Lower lobe of right lung (tissue), 2 donors: ENCODE results near the gene WDR62. TPM values are rescaled to one million over a fixed set of nuclear protein-coding genes. Genes with fewer than 3 reads are reported as not detected.

Experiments used
- ATAC-seq, 2 donors: fragments of 200-7000 bp; cut with Tn5 transposase; one replicate each; pipeline ENCODE4 v1.9.1; 2020 to 2022; ENCODE audit warnings: mild to moderate bottlenecking in 2 of 2, moderate library complexity in 2 of 2
- DNase-seq: peaks from one replicate; pipeline ENCODE4 v3.0.0-alpha.2; 2020
- H3K27ac ChIP-seq: fragments of 200-600 bp; one replicate; pipeline ENCODE4 v1.8.0; 2022
- H3K27me3 ChIP-seq: fragments of 200-600 bp; one replicate; pipeline ENCODE4 v1.8.0; 2022; ENCODE audit warnings: low read depth
- H3K36me3 ChIP-seq: fragments of 200-600 bp; one replicate; pipeline ENCODE4 v1.8.0; 2022; ENCODE audit warnings: mild to moderate bottlenecking
- H3K4me1 ChIP-seq: fragments of 200-600 bp; one replicate; pipeline ENCODE4 v1.8.0; 2022
- H3K4me3 ChIP-seq: fragments of 200-600 bp; one replicate; pipeline ENCODE4 v1.8.0; 2022; ENCODE audit warnings: mild to moderate bottlenecking
- H3K9me3 ChIP-seq: fragments of 200-600 bp; one replicate; pipeline ENCODE4 v1.8.0; 2022
- CTCF ChIP-seq: fragments of 200-600 bp; IDR thresholded peaks from one replicate; pipeline ENCODE4 v1.8.0; 2022; ENCODE audit warnings: antibody characterized with exemption, mild to moderate bottlenecking
- intact Hi-C: fragments of 100-400 bp; cut with DNase I; formaldehyde crosslinking; loops from one replicate; pipeline ENCODE4 v1.11.0; 2022
- total RNA-seq: library from RNA; stranded (reverse); fragmentation: NEBNext Ultra II Directional; extraction: Animal tissue kit (Norgen Biotek cat#: 25700); gene quantifications from one replicate; pipeline ENCODE4 v1.2.1, GENCODE V29; 2021
- donor health status: DM: no; HTN: yes; CAD: no; lungs with severe emphysema.

WDR62 gene
- total RNA-seq, 1 donor from 2014 or later: 1.3 TPM

DNA sequence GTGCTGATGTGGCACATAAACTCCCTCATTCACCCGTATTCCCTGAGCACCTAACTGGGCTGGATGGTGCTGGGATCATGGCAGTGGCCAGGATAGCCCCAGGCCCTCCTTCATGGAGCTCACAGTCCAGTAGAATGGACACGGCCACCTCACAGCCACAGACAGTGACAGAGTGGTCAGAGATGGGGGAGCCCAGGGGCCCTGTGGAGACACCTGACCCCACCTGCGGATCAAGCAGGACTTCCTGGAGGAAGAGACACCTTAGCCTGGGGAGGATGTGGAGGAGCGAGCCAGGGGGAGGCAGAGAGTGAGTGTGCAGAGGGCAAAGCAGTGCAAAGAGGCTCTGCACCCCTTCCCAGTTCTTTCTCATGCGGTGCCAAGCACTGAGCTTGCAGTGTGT lies 35.1 kb downstream of the WDR62 start:
- no peak for ATAC-seq
- Histone ChIP-seq H3K27me3 (no peaks in the 10 kb centered on the region), H3K27ac (no peak overlapping the region), H3K4me3 (no peak overlapping the region), H3K36me3 (no peaks in the 10 kb centered on the region), H3K4me1 (no peaks in the 10 kb centered on the region), H3K9me3 (no peaks in the 10 kb centered on the region)
- no peak for DNase-seq
- intact Hi-C loops: no loop called here
- no peak for TF ChIP-seq CTCF

DNA sequence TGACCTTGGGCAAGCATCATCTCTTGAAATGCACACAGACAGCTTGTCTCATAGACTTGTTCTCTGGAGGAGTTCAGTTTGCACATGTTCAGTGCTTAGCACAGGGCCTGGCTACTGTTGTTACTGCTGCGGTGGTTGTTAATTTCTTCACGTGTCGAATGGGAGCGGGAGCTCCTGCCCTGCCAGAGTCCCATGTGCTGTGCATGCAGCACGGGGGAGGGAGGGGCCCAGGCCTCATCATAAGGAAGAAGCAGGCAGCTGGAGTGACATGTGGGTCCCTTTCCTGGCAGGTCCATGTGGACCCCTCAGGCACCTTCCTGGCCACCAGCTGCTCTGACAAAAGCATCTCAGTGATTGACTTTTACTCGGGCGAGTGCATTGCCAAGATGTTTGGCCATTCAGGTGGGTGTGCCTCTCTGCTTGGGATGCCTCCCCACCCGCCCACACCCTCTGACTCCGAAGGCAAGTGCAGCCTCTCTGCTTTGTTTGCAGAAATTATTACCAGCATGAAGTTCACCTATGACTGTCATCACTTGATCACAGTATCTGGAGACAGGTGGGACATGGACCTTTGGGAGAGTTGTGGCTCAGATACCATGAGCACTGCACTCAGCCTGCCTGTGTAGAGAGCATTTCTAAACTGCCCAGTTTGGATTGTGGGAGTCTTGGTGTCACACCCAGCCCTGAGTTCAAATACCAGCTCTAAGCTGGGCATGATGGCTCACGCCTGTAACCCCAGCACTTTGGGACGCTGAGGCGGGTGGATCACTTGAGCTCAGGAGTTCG lies 36.4 kb downstream of the WDR62 start:
- intact Hi-C loops: no loop called here
- Histone ChIP-seq H3K4me3 (no peak overlapping the region), H3K27ac (no peak overlapping the region), H3K27me3 (no peaks in the 10 kb centered on the region), H3K4me1 (no peaks in the 10 kb centered on the region), H3K9me3 (no peaks in the 10 kb centered on the region), H3K36me3 (no peaks in the 10 kb centered on the region)
- ATAC-seq: no peak
- no peak for TF ChIP-seq CTCF
- no peak for DNase-seq

- intact Hi-C loops: no loop called here
- Histone ChIP-seq H3K27ac (no peak overlapping the region), H3K36me3 (no peaks in the 10 kb centered on the region), H3K4me3 (no peak overlapping the region), H3K4me1 (no peaks in the 10 kb centered on the region), H3K9me3 (no peaks in the 10 kb centered on the region), H3K27me3 (no peaks in the 10 kb centered on the region)
- ATAC-seq (no peak), DNase-seq (no peak)
- no peak for TF ChIP-seq CTCF
These were observed 37.9 kb downstream of the WDR62 start for GRCh38 chr19:36092566-36092965.

DNA sequence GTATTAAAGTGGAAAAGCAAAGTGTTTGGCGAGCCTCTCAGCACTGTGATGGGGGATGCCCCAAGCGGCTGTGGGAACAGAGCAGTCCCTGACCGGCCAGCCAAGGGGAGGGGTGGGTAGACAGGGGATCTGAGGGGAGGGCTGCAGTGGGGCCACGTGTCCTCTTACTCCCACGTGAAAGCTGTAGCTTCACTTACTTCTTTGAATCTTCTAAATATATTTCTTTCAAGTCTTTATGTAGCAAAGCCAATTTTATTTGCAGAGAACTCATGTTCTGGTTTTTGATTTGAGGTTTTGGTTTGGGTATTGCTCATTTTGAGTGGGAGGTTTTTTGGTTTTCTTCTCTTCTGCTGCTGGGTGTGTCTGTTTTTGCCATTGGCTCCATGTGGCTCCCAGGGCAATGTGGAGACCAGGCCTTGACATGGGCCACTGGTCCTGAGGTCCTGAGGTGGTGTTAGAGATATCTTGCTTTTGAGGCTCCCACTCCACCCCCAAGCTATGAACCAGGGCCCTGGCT lies 38.5 kb downstream of the WDR62 start:
- no peaks in the 10 kb centered on the region for H3K4me1 ChIP-seq
- no peak for TF ChIP-seq CTCF
- ATAC-seq: no peak
- no peaks in the 10 kb centered on the region for H3K9me3 ChIP-seq
- H3K4me3 ChIP-seq: no peak overlapping the region
- no peak overlapping the region for H3K27ac ChIP-seq
- H3K36me3 ChIP-seq: no peaks in the 10 kb centered on the region
- no peaks in the 10 kb centered on the region for H3K27me3 ChIP-seq
- intact Hi-C loops: no loop called here
- DNase-seq: no peak

- DNase-seq: no peak
- intact Hi-C loops: no loop called here
- Histone ChIP-seq H3K27ac (no peak overlapping the region), H3K4me1 (no peaks in the 10 kb centered on the region), H3K9me3 (no peaks in the 10 kb centered on the region), H3K36me3 (no peaks in the 10 kb centered on the region), H3K27me3 (no peaks in the 10 kb centered on the region), H3K4me3 (no peak overlapping the region)
- no peak for TF ChIP-seq CTCF
- no peak for ATAC-seq
These were observed 39.0 kb downstream of the WDR62 start for GRCh38 chr19:36093687-36094086.
